DMS 273 (cell line): ENCODE measurements around the gene LRRFIP1.

Source experiments
- DNase-seq: peaks from one replicate; lab custom pipeline; 2025; ENCODE audit not compliant: unreplicated experiment; lab: John Stamatoyannopoulos, UW

Gene LRRFIP1

GRCh38 chr2:237721458-237721857 lies 94.1 kb downstream of the LRRFIP1 start:
- no peak for DNase-seq

- DNase-seq, result no peak
Measured at GRCh38 chr2:237722616-237723015, 95.2 kb downstream of the LRRFIP1 start.

DNA sequence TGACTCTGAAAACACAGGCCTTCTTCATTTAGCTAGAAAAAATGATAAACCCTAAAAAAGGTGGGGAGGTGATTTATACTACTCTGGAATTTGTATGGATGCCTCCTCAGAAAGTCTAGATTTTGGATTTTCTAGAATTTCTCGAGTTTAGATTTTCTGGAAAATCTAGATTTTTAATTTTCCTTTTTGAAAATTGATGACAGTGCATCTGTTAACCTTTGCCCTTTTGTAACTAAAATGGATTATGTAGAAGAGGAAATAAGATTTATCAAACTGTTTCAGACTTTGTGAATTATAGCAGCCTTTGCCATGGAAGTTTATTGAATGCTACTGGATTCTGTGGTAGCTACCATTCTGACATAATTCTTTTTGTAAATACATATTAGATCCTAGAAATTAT lies 95.6 kb downstream of the LRRFIP1 start:
- DNase-seq, result no peak

GRCh38 chr2:237723602-237724001 lies 96.2 kb downstream of the LRRFIP1 start:
- peak; percentile 96 for DNase-seq

DNA sequence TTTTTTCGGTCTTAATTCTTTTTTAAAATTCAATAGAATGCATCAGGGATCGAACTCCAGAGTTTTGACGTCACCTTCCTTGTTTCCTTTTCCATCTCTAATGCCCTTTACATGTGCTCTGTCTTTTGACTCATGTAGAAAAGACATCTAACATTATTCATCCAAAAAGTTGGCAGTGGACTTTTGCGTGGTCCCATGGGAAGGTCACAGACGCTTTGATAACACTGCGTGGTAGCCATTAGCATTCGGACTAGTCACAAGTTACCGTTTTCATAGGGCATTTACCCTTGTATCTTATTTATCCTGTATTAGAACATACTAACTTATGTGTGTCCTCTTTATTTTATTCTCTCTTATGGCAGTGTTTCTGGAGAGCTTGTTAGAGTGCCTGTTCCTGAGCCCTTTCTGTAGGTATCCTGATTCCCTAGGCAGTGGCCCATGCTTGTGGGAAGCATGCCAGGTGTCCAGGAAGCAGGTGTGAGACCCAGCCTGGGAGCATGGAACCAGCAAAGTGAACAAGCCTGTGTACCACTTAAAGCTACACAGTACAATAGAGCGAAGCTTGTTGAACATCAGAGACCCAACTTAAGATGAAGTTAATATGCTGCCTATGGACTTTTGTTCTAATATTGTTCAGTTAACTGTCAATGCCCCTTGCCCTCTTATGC lies 97.6 kb downstream of the LRRFIP1 start:
- peak; percentile 26 for DNase-seq

- DNase-seq, result no peak
Measured at GRCh38 chr2:237725661-237726060, 98.3 kb downstream of the LRRFIP1 start.

GRCh38 chr2:237726401-237726830 lies 99.0 kb downstream of the LRRFIP1 start:
- DNase-seq, result peak; percentile 94

GRCh38 chr2:237727363-237727762 lies 100.0 kb downstream of the LRRFIP1 start:
- DNase-seq, result no peak

DNA sequence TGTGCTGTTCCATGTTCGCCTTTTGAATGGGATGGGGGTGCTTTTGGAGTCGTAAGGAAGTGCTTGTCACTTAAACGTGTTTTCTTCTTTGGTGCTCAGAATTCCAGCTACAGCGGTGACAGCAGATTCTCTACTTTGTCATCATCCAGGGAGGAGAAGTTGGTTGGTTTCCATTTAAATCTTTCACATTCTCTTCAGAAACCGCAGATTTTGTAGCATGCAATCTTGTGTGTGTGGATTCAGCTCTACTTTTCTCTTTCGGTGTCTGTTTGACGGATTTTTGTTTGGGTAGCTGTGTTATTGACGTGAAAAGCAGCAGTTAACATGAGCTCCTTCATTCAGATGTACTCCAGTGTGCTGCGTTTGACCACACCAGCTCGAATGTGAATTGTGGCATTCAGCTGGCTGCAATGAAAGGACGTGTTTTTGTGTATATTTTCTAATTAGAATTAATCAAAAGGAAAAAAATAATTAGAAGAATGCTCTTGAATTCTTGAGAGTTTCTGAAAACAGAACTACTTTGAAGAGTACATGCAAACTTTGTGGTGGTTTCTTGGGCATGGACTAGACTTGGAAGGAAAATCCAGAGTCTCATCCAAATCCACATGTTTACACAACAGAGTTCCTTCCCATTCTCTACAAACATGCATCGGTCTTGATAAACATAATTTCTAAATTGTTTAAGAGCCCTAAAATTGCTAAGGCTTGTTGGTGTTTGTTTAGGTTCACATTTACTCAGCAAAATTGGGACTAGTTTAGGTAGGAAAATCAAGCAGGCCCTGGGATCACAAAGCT lies 102.5 kb downstream of the LRRFIP1 start:
- DNase-seq, result no peak

DNA sequence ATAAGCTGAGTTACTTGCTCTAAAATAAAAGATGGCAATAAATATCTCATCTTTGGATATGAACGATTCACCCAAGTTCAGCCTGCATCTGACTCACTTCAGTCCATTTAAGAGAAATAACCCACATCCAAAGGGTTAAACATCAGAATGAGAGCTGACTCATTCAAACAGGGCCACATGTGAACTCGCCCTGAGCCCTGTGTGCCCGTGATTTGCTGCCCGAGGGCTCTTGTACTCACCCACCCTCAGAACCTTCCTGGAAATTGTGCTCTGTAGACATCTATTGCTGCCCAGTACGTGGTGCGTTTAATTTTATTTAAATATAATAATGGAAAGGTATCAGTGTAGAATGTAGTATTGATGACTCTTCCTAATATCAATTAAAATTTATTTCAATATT lies 104.3 kb downstream of the LRRFIP1 start:
- peak; percentile 21 for DNase-seq

DNA sequence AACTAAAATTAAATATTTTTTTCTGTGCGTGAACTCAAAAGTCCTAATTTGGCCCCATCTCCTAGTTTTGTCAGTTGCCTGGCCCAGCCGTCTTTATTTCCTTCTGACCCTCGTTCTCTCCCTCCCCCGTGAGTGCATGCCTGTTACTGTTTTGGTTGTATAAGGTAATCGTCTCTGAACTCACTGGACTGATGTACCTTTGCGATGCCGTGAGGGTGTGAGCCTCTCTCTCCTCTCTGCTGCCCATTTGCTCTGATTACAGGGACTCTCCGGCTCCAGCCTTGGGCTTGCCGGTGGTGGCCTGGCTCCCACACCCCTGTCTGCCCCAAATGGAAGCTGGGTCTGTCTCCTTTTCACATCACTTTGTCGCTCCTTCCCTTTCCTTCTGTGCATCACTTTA lies 104.7 kb downstream of the LRRFIP1 start:
- no peak for DNase-seq

DNA sequence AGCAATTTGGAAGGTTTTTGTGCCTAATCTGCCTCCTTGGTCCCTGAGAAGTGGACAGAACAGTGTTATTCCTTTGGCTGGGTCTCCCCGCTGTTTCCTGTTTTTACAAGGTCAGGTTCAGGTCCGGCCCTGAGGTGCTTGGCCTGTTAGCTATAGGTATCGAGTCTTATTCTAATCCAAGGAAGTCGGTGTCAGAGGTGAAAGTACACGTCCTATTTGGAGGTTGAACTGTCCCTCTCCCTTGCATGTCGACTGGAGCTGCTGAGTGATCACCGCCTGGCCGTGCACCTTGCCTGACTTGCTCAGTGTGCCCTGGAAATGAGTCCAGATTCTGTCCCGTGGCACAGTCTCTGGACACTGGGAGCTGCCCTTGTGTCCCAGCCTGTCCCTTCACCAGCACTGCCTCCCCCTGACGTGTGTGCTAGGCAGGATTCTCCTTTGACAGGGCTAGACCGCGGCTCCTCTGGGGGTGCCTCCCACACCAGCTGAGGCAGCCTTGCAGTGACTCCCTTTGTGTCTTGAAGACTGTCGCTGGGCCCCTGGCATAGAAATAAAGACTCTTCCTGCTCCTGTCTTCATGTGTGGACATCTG lies 105.5 kb downstream of the LRRFIP1 start:
- no peak for DNase-seq

- DNase-seq, result no peak
Measured at GRCh38 chr2:237733677-237734300, 106.4 kb downstream of the LRRFIP1 start.

GRCh38 chr2:237734905-237735623 lies 107.7 kb downstream of the LRRFIP1 start:
- DNase-seq, result no peak

- DNase-seq, result no peak
Measured at GRCh38 chr2:237735798-237736197, 108.4 kb downstream of the LRRFIP1 start.

DNA sequence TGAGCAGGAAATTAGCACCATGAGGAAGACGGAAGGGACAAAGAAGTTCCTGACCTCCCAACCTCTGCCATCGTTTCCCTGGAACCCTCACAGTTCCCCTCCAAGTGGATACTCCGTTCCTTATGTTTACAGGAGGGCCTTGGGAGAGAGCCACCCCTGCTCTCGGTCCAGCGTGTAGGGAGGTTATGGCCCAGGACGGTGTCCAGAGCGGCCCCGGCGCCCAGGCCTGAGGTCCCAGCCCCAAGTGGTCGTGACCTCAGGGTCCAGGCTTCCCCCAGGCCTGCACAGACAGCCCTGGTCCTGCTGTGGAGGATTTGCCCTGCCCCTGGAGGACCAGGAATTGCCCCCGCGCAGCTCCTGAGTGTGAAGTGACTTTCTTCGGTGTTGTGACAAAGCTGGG lies 109.4 kb downstream of the LRRFIP1 start:
- DNase-seq, result no peak

DNA sequence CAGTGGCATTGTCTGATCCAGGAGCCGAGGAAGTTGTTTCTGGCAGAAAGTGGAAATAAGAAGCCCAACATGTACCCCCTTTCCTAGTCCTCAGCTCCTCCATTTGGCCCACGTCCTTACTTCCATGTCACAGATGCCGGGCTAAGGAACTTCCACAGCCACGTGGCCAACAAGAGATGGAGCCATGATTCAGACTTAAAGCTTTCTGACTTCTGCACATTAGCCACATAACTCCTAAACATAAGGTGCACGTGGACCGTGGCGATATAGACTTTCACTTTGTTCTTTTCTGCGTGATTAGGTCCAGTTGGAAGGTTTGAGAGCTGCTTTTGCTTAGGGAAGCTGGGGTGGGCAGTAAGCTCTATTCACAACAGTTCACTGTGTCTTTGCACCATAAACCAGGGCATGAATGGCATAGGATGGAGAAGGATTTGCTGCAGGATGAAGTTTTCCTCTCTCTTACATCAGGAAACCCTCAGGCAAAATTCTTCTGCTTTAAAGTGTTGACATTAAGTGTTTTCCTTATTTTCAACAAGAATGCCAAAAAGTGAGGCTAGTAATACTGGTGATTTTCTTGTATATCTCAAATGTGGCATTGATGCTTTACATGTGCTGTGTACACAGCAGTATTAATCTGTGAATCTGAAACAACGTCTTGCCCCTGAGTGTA lies 109.9 kb downstream of the LRRFIP1 start:
- DNase-seq, result no peak

DNA sequence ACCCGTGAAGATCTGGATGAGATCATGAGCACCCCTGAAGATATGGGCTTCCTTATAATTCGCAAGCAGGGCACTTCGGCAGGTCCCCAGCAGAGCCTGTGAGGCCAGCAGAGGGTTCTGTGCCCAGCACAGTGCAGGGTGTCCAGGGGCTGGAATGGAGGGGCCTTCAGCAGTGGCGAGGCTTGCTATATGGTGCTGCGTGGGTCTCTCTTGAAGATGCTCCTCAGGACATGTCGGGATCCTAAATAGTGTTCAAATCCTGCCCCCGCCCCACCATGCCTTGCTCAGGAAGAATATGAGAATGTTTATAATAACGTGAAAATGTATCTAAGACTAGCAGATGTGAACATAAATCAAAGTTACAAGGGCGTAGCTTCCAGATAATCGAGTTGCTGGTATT lies 110.9 kb downstream of the LRRFIP1 start:
- no peak for DNase-seq

- DNase-seq, result no peak
Measured at GRCh38 chr2:237739101-237739500, 111.7 kb downstream of the LRRFIP1 start.

DNA sequence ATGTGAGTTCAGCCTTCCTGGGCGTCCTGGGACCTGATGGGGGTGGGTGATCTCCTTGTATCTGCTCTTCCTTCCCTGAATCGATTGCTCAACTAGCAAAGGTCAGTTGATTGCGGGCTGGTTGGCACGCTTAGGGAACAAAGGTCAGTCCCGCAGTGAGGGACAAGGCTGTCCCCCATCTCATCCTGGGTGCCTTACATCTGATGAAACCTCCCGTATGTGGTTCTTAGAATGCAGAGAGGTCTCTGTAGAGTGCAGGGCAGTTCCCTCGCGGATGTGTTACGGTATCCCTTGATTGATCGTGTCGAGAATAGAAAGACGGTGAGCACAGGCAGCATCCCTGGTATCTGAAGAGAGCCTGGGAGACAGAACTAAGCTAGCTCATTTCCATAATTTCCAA lies 114.8 kb downstream of the LRRFIP1 start:
- no peak for DNase-seq

- no peak for DNase-seq
Measured at GRCh38 chr2:237742614-237743013, 115.2 kb downstream of the LRRFIP1 start.
